ENCODE results near the gene SERPINE1.

The SERPINE1 gene

DNA sequence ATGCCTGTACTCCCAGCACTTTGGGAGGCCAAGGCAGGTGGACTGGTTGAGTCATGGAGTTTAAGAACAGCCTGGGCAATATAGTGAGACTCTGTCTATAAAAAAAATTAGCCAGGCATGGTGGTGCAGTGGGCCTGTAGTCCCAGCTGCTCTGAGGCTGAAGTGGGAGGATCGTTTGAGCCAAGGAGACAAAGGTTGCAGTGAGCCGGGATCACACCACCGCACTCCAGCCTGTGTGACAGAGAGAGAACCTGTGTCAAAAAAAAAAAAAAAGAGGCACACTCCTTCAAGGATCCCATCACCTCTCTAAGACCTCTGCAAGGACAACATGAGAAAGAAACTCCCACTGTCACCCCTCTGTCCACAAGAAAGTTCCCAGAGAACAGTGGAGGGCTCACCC is 48.8 kb downstream of the SERPINE1 start:
- Histone ChIP-seq H3K9me3 (ENCODE audit: control insufficient read depth, low read length) (no peaks in the 10 kb centered on the region), H3K27me3 (replicated peaks; ENCODE audit: control insufficient read depth, insufficient read depth, low read length) (peaks cover 77% of the 10 kb centered on the region), H3K36me3 (ENCODE audit: control insufficient read depth, insufficient read depth, low read length, severe bottlenecking) (no peaks in the 10 kb centered on the region), H3K9ac (ENCODE audit: low read length) (no peak overlapping the region), H3K4me3 (ENCODE audit: low read length) (no peak overlapping the region), H3K4me1 (ENCODE audit: control insufficient read depth, insufficient read depth, low read length) (peaks cover 7% of the 10 kb centered on the region)
- no peak for DNase-seq (ENCODE audit: low read depth)

DNA sequence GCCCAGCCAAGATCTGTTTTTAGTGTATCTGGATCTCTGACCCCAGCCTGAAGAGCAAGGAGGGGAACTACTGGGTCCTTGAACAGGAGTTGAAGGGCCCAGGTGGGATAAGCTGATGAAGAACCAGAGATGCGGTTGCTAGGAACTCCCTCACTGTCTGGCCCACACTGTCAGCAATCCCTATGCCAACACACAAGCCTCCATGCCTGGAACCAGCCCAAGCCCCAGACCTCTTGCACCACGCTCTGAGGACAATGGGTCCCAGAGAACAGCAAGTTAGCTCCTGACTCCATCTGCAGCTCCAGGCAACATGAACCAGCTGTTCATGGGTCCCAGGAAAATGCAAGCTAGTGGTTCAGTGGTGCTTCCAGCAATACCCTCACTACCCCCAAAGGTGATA is 50.7 kb downstream of the SERPINE1 start:
- Histone ChIP-seq H3K9ac (ENCODE audit: low read length) (no peak overlapping the region), H3K27me3 (replicated peaks; ENCODE audit: control insufficient read depth, insufficient read depth, low read length) (peaks cover 62% of the 10 kb centered on the region), H3K9me3 (ENCODE audit: control insufficient read depth, low read length) (no peaks in the 10 kb centered on the region), H3K4me1 (ENCODE audit: control insufficient read depth, insufficient read depth, low read length) (peaks cover 7% of the 10 kb centered on the region), H3K36me3 (ENCODE audit: control insufficient read depth, insufficient read depth, low read length, severe bottlenecking) (no peaks in the 10 kb centered on the region), H3K4me3 (ENCODE audit: low read length) (no peak overlapping the region)
- DNase-seq (ENCODE audit: low read depth): no peak

- no peak for DNase-seq (ENCODE audit: low read depth)
- H3K9ac ChIP-seq (ENCODE audit: low read length): no peak overlapping the region
- no peaks in the 10 kb centered on the region for H3K4me1 ChIP-seq (ENCODE audit: control insufficient read depth, insufficient read depth, low read length)
- H3K36me3 ChIP-seq (ENCODE audit: control insufficient read depth, insufficient read depth, low read length, severe bottlenecking): no peaks in the 10 kb centered on the region
- peaks cover 51% of the 10 kb centered on the region for H3K27me3 ChIP-seq (replicated peaks; ENCODE audit: control insufficient read depth, insufficient read depth, low read length)
- no peaks in the 10 kb centered on the region for H3K9me3 ChIP-seq (ENCODE audit: control insufficient read depth, low read length)
- no peak overlapping the region for H3K4me3 ChIP-seq (ENCODE audit: low read length)
These were observed 52.2 kb downstream of the SERPINE1 start for GRCh38 chr7:101179117-101179516.

DNA sequence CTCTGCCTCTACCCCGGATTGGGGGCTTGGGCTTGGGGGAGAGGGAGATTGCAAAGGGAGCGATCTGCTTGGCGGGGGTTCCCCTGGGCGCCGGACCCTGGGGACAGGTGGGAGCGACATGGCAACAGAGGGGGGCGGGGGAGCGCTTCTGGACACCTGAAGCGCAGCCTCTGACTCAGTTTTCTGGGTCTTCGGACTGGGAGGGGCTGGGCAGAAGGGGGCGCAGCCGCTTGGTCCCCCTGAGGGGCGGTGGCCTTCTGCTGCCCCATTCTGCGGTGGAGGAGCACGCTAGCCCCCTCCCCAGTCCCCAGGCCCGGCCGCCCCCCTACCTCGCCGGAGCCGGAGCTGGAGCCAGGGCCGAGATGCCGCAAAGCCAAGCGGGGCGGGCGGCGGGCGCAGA is 52.8 kb downstream of the SERPINE1 start:
- no peak overlapping the region for H3K4me3 ChIP-seq (ENCODE audit: low read length)
- no peak overlapping the region for H3K9ac ChIP-seq (ENCODE audit: low read length)
- DNase-seq (ENCODE audit: low read depth): no peak
- H3K27me3 ChIP-seq (replicated peaks; ENCODE audit: control insufficient read depth, insufficient read depth, low read length): peaks cover 46% of the 10 kb centered on the region
- H3K36me3 ChIP-seq (ENCODE audit: control insufficient read depth, insufficient read depth, low read length, severe bottlenecking): no peaks in the 10 kb centered on the region
- H3K4me1 ChIP-seq (ENCODE audit: control insufficient read depth, insufficient read depth, low read length): no peaks in the 10 kb centered on the region
- H3K9me3 ChIP-seq (ENCODE audit: control insufficient read depth, low read length): no peaks in the 10 kb centered on the region

- H3K4me3 ChIP-seq (ENCODE audit: low read length): no peak within 1 kb of the TSS
- no peak within 1 kb of the TSS for H3K9ac ChIP-seq (ENCODE audit: low read length)
- no peaks in the 10 kb centered on the region for H3K36me3 ChIP-seq (ENCODE audit: control insufficient read depth, insufficient read depth, low read length, severe bottlenecking)
- no peaks in the 10 kb centered on the region for H3K4me1 ChIP-seq (ENCODE audit: control insufficient read depth, insufficient read depth, low read length)
- H3K27me3 ChIP-seq (replicated peaks; ENCODE audit: control insufficient read depth, insufficient read depth, low read length): peaks cover 42% of the 10 kb centered on the region
- no peaks in the 10 kb centered on the region for H3K9me3 ChIP-seq (ENCODE audit: control insufficient read depth, low read length)
- DNase-seq (ENCODE audit: low read depth): no peak
These were observed 53.3 kb downstream of the SERPINE1 start, which contains the start of gene NAT16 for GRCh38 chr7:101180130-101180755. NAT16 (minus strand) TSS chr7:101180293; CDS start chr7:101174807, 5,486 bp downstream.

DNA sequence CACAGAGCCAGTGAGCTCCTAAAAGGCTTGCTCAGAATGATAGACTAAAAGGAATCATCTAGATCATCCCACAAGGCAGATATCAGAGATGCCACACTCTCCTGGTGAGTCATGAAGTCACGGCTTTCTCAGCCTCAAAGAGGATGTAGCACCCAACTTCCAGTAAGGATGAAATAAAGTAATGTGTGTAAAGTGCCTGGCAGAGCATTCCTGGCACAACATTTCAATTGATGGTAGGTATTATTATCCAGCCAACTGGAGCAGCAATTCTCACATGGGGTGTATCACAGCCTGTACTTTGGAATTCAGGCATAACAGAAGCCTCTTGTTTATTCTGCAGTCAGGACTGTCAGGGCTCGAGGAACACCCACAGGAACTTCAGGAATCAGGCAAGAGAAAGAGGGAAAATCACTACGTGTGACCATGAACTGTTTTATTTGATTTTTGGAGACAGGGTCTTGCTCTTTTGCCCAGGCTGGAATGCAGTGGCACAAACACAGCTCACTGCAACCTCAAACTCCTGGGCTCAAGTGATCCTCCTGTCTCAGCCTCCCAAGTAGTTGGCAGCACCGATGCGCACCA is 58.4 kb downstream of the SERPINE1 start:
- no peaks in the 10 kb centered on the region for H3K36me3 ChIP-seq (ENCODE audit: control insufficient read depth, insufficient read depth, low read length, severe bottlenecking)
- peaks cover 13% of the 10 kb centered on the region for H3K27me3 ChIP-seq (replicated peaks; ENCODE audit: control insufficient read depth, insufficient read depth, low read length)
- H3K4me1 ChIP-seq (ENCODE audit: control insufficient read depth, insufficient read depth, low read length): no peaks in the 10 kb centered on the region
- no peak overlapping the region for H3K4me3 ChIP-seq (ENCODE audit: low read length)
- no peak overlapping the region for H3K9ac ChIP-seq (ENCODE audit: low read length)
- DNase-seq (ENCODE audit: low read depth): peak; percentile 34
- H3K9me3 ChIP-seq (ENCODE audit: control insufficient read depth, low read length): no peaks in the 10 kb centered on the region

GRCh38 chr7:101186194-101186593 is 59.3 kb downstream of the SERPINE1 start:
- no peak for DNase-seq (ENCODE audit: low read depth)
- no peaks in the 10 kb centered on the region for H3K4me1 ChIP-seq (ENCODE audit: control insufficient read depth, insufficient read depth, low read length)
- H3K27me3 ChIP-seq (replicated peaks; ENCODE audit: control insufficient read depth, insufficient read depth, low read length): peaks cover 11% of the 10 kb centered on the region
- no peaks in the 10 kb centered on the region for H3K36me3 ChIP-seq (ENCODE audit: control insufficient read depth, insufficient read depth, low read length, severe bottlenecking)
- no peaks in the 10 kb centered on the region for H3K9me3 ChIP-seq (ENCODE audit: control insufficient read depth, low read length)
- H3K4me3 ChIP-seq (ENCODE audit: low read length): no peak overlapping the region
- no peak overlapping the region for H3K9ac ChIP-seq (ENCODE audit: low read length)

- no peaks in the 10 kb centered on the region for H3K36me3 ChIP-seq (ENCODE audit: control insufficient read depth, insufficient read depth, low read length, severe bottlenecking)
These were observed 60.0 kb downstream of the SERPINE1 start for GRCh38 chr7:101186844-101187428.

More at GRCh38 chr7:101186844-101187428, 60.0 kb downstream of the SERPINE1 start:
- no peak for DNase-seq (ENCODE audit: low read depth)
- H3K9me3 ChIP-seq (ENCODE audit: control insufficient read depth, low read length): no peaks in the 10 kb centered on the region
- no peaks in the 10 kb centered on the region for H3K4me1 ChIP-seq (ENCODE audit: control insufficient read depth, insufficient read depth, low read length)
- H3K4me3 ChIP-seq (ENCODE audit: low read length): no peak overlapping the region
- no peak overlapping the region for H3K9ac ChIP-seq (ENCODE audit: low read length)
- peaks cover 13% of the 10 kb centered on the region for H3K27me3 ChIP-seq (replicated peaks; ENCODE audit: control insufficient read depth, insufficient read depth, low read length)

Measured in adipocyte (in vitro differentiated cells).